Measurements from ENCODE around the gene GRM5. TPM values are rescaled to one million over a fixed set of nuclear protein-coding genes. Genes with fewer than 3 reads are reported as not detected.

Gene GRM5
- total and polyA plus RNA-seq, 4 donors, result not detected

- WGBS, result 75% methylated on average over 2 of the region's 2 CpGs
- no peak for DNase-seq (ENCODE audit: low spot score)
- Histone ChIP-seq H3K4me1 (ENCODE audit: control insufficient read depth in 4 of 4, insufficient read depth in 4 of 4, low read length in 3 of 4) (no peaks in the 10 kb centered on the region), H3K9me3 (ENCODE audit: control insufficient read depth in 4 of 4, low read length in 3 of 4) (no peaks in the 10 kb centered on the region), H3K9ac (ENCODE audit: low read depth in 1 of 2, low read length in 2 of 2) (no peak overlapping the region), H3K4me3 (ENCODE audit: low read depth in 1 of 3, low read length in 3 of 3) (no peak overlapping the region), H3K36me3 (ENCODE audit: control insufficient read depth in 4 of 4, insufficient read depth in 3 of 4, low read depth in 1 of 4, low read length in 3 of 4) (no peaks in the 10 kb centered on the region), H3K27me3 (ENCODE audit: control insufficient read depth in 4 of 4, insufficient read depth in 4 of 4, low read length in 3 of 4) (no peaks in the 10 kb centered on the region), H3K27ac (ENCODE audit: low read depth in 1 of 2, low read length in 2 of 2) (no peak overlapping the region)
- TF ChIP-seq NR2F2 (IDR thresholded peaks at IDR 0.05), result no peak
- no peak for TF ChIP-seq YY1 (IDR thresholded peaks at IDR 0.05)
- TF ChIP-seq HNF4G (IDR thresholded peaks at IDR 0.05), result no peak
- TF ChIP-seq, protein P1, sequence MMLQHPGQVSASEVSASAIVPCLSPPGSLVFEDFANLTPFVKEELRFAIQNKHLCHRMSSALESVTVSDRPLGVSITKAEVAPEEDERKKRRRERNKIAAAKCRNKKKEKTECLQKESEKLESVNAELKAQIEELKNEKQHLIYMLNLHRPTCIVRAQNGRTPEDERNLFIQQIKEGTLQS (IDR thresholded peaks at IDR 0.05), result no peak
- no peak for TF ChIP-seq FOXA1 (IDR thresholded peaks at IDR 0.05)
- no peak for TF ChIP-seq TAF1 (conservative IDR thresholded peaks at IDR 0.05)
- TF ChIP-seq JUND (IDR thresholded peaks at IDR 0.05), result no peak
- no peak for TF ChIP-seq HNF4A (conservative IDR thresholded peaks at IDR 0.05)
- TF ChIP-seq RAD21 (IDR thresholded peaks at IDR 0.05), result no peak
- TF ChIP-seq FOXA2 (IDR thresholded peaks at IDR 0.05), result no peak
- TF ChIP-seq GABPA (IDR thresholded peaks at IDR 0.05 in 1 of 2, conservative IDR thresholded peaks at IDR 0.05 in 1 of 2), result no peak
- TF ChIP-seq REST (IDR thresholded peaks at IDR 0.05), result no peak
- TF ChIP-seq SP1 (IDR thresholded peaks at IDR 0.05), result no peak
- TF ChIP-seq, protein P2, sequence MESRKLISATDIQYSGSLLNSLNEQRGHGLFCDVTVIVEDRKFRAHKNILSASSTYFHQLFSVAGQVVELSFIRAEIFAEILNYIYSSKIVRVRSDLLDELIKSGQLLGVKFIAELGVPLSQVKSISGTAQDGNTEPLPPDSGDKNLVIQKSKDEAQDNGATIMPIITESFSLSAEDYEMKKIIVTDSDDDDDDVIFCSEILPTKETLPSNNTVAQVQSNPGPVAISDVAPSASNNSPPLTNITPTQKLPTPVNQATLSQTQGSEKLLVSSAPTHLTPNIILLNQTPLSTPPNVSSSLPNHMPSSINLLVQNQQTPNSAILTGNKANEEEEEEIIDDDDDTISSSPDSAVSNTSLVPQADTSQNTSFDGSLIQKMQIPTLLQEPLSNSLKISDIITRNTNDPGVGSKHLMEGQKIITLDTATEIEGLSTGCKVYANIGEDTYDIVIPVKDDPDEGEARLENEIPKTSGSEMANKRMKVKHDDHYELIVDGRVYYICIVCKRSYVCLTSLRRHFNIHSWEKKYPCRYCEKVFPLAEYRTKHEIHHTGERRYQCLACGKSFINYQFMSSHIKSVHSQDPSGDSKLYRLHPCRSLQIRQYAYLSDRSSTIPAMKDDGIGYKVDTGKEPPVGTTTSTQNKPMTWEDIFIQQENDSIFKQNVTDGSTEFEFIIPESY (IDR thresholded peaks at IDR 0.05), result no peak
- TF ChIP-seq CTCF (IDR thresholded peaks at IDR 0.05; ENCODE audit: low read depth, low read length, missing input control), result no peak
- TF ChIP-seq, protein P3, sequence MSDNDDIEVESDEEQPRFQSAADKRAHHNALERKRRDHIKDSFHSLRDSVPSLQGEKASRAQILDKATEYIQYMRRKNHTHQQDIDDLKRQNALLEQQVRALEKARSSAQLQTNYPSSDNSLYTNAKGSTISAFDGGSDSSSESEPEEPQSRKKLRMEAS (IDR thresholded peaks at IDR 0.05), result no peak
These were observed 489.9 kb downstream of the GRM5 start for GRCh38 chr11:88575916-88576315.

DNA sequence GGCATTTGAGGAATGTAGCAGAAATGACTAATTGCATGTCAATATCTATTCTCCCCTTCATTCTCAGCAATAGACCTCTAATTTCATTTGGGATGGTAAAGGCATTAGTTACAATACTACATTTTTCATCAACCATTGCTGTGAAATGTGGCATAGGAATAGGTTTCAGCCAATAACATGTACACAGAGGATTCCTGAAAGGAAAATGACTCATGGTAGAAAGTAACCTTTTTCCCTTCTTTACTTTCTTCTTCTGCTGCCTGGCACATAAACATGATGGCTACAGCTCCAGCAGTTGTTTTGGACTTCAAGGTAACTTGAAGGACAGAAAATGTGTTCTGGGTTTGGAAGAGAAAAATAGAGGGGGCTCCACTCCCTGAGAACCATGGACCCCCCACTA, 496.4 kb downstream of the GRM5 start:
- no peaks in the 10 kb centered on the region for H3K27me3 ChIP-seq (ENCODE audit: control insufficient read depth in 4 of 4, insufficient read depth in 4 of 4, low read length in 3 of 4)
- H3K36me3 ChIP-seq (ENCODE audit: control insufficient read depth in 4 of 4, insufficient read depth in 3 of 4, low read depth in 1 of 4, low read length in 3 of 4), result no peaks in the 10 kb centered on the region
- no peak overlapping the region for H3K4me3 ChIP-seq (ENCODE audit: low read depth in 1 of 3, low read length in 3 of 3)
- no peaks in the 10 kb centered on the region for H3K4me1 ChIP-seq (ENCODE audit: control insufficient read depth in 4 of 4, insufficient read depth in 4 of 4, low read length in 3 of 4)
- DNase-seq (ENCODE audit: low spot score), result no peak
- H3K27ac ChIP-seq (ENCODE audit: low read depth in 1 of 2, low read length in 2 of 2), result no peak overlapping the region
- H3K9ac ChIP-seq (ENCODE audit: low read depth in 1 of 2, low read length in 2 of 2), result no peak overlapping the region
- no peaks in the 10 kb centered on the region for H3K9me3 ChIP-seq (ENCODE audit: control insufficient read depth in 4 of 4, low read length in 3 of 4)
- TF ChIP-seq YY1 (IDR thresholded peaks at IDR 0.05) (no peak), REST (IDR thresholded peaks at IDR 0.05) (no peak), SP1 (IDR thresholded peaks at IDR 0.05) (no peak), TAF1 (conservative IDR thresholded peaks at IDR 0.05) (no peak), HNF4A (conservative IDR thresholded peaks at IDR 0.05) (no peak), FOXA1 (IDR thresholded peaks at IDR 0.05) (no peak), GABPA (IDR thresholded peaks at IDR 0.05 in 1 of 2, conservative IDR thresholded peaks at IDR 0.05 in 1 of 2) (no peak), HNF4G (IDR thresholded peaks at IDR 0.05) (no peak), EGR1 (IDR thresholded peaks at IDR 0.05; ENCODE audit: low read depth in 2 of 2) (no peak), CTCF (IDR thresholded peaks at IDR 0.05; ENCODE audit: low read depth, low read length, missing input control) (no peak), JUND (IDR thresholded peaks at IDR 0.05) (no peak), FOXA2 (IDR thresholded peaks at IDR 0.05) (no peak)
- TF ChIP-seq, protein P1 (IDR thresholded peaks at IDR 0.05), result no peak
